ENCODE measurements around the gene KCNMA1. TPM values are rescaled to one million over a fixed set of nuclear protein-coding genes. Genes with fewer than 3 reads are reported as not detected.

KCNMA1 gene
- total and polyA plus RNA-seq, 9 of the 15 experiments (the other 6 are each of a cell fraction or from before 2014, with no cell fraction given) = 0.01 to 0.95 (median 0.15) TPM; not detected in 4

GRCh38 chr10:77482072-77482471 lies 155.5 kb downstream of the KCNMA1 start:
- no peaks in the 10 kb centered on the region for H3K79me2 ChIP-seq (ENCODE audit: control insufficient read depth, insufficient read depth, low read length)
- no peaks in the 10 kb centered on the region for H3K36me3 ChIP-seq (ENCODE audit: control insufficient read depth, insufficient read depth, low read length)
- no peaks in the 10 kb centered on the region for H3K9me3 ChIP-seq (replicated peaks; ENCODE audit: control insufficient read depth, insufficient read depth, low read depth, low read length)
- intact Hi-C loops (cut with micrococcal nuclease) = no loop called here
- no peak overlapping the region for H3K4me3 ChIP-seq
- POLR2A ChIA-PET = no interaction called here
- no peaks in the 10 kb centered on the region for H3K4me1 ChIP-seq (replicated peaks in 1 of 2; ENCODE audit: control insufficient read depth in 2 of 2, insufficient read depth in 2 of 2, low read length in 2 of 2)
- FAIRE-seq (no peak), DNase-seq (ENCODE audit: extremely low read depth in 1 of 4, low spot score in 3 of 4) (no peak), ATAC-seq (no peak)
- no peaks in the 10 kb centered on the region for H3K9me1 ChIP-seq (ENCODE audit: control insufficient read depth, insufficient read depth, low read length)
- in situ Hi-C loops (cut with MboI) = no loop called here
- H3K9ac ChIP-seq (ENCODE audit: insufficient read depth in 1 of 2, low read depth in 2 of 2, low read length in 2 of 2) = no peak overlapping the region
- no TSS peak for BruUV-seq (replicated peaks)
- peaks cover 5% of the 10 kb centered on the region; the same call in 1 of the 2 replicates for H4K20me1 ChIP-seq (replicated peaks; ENCODE audit: control insufficient read depth, insufficient read depth, low read length)
- H3K4me2 ChIP-seq (ENCODE audit: insufficient read depth, low read length) = no peak overlapping the region
- no peak overlapping the region for H2AFZ ChIP-seq (ENCODE audit: low read depth, low read length)
- no peak overlapping the region for H3K27ac ChIP-seq (ENCODE audit: extremely low read depth, low read depth, low read length)
- WGBS (ENCODE audit: insufficient coverage, low coverage, missing lambda C conversion rate) = 3% methylated on average over 2 of the region's 2 CpGs
- CTCF ChIA-PET (ENCODE audit: low intra/inter-chr PET ratio) = no interaction called here
- H3K27me3 ChIP-seq (ENCODE audit: control insufficient read depth in 2 of 2, insufficient read depth in 2 of 2, low read length in 2 of 2) = peaks cover 4 to 17% of the 10 kb centered on the region in 2 experiments; a peak in 3 of 5 replicates
- no peak for TF ChIP-seq GMEB1 (CRISPR knock-in tag; IDR thresholded peaks at IDR 0.05)
- no peak for TF ChIP-seq HMGN3 (IDR thresholded peaks at IDR 0.05; ENCODE audit: borderline replicate concordance, extremely low read depth, insufficient read length, low read depth, low read length)
- no peak for TF ChIP-seq SP2 (IDR thresholded peaks at IDR 0.05; ENCODE audit: extremely low read depth, low read depth, low read length, poor library complexity, severe bottlenecking)
- no peak for TF ChIP-seq ADNP (tag; IDR thresholded peaks at IDR 0.05)
- TF ChIP-seq ZNF253 (CRISPR knock-in tag; conservative IDR thresholded peaks at IDR 0.05) = no peak
- TF ChIP-seq ZNF3 (CRISPR knock-in tag; IDR thresholded peaks at IDR 0.05) = no peak
- no peak for TF ChIP-seq NR2F6 (CRISPR knock-in tag; IDR thresholded peaks at IDR 0.05)
- no peak for TF ChIP-seq HDAC8 (tag; IDR thresholded peaks at IDR 0.05)
- TF ChIP-seq ATF3 (IDR thresholded peaks at IDR 0.05) = no peak
- TF ChIP-seq ATF3 (CRISPR knock-in tag; conservative IDR thresholded peaks at IDR 0.05) = no peak
- no peak for TF ChIP-seq ATF6 (CRISPR knock-in tag; IDR thresholded peaks at IDR 0.05)
